Stimulated activated CD4-positive, alpha-beta T cell treated with anti-CD3 and anti-CD28 coated beads, Interleukin-15, amount 100 ng/mL, for 24 hours (primary cell): ENCODE results near the gene ATOSB.

ENCODE experiments used
- DNase-seq: peaks from one replicate; pipeline ENCODE4 v3.0.0-alpha.2; 2020

The ATOSB gene

DNA sequence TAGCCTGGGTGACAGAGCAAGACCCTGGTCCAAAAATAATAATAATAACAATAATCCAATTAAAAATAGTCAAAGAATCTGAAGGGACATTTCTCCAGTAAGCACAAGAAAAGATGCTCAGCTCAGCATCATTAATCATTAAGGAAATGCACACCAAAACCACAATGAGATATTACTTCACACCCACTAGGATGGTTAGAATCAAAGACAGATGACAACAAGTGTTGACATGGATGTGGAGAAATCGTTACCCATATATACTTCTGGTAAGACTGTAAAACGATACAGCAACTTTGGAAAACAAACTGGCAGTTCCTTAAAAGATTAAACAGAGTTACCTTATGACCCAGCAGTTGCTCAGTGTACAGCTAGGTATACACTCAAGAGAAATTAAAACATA, 30.6 kb downstream of the ATOSB start:
- DNase-seq, result no peak

DNA sequence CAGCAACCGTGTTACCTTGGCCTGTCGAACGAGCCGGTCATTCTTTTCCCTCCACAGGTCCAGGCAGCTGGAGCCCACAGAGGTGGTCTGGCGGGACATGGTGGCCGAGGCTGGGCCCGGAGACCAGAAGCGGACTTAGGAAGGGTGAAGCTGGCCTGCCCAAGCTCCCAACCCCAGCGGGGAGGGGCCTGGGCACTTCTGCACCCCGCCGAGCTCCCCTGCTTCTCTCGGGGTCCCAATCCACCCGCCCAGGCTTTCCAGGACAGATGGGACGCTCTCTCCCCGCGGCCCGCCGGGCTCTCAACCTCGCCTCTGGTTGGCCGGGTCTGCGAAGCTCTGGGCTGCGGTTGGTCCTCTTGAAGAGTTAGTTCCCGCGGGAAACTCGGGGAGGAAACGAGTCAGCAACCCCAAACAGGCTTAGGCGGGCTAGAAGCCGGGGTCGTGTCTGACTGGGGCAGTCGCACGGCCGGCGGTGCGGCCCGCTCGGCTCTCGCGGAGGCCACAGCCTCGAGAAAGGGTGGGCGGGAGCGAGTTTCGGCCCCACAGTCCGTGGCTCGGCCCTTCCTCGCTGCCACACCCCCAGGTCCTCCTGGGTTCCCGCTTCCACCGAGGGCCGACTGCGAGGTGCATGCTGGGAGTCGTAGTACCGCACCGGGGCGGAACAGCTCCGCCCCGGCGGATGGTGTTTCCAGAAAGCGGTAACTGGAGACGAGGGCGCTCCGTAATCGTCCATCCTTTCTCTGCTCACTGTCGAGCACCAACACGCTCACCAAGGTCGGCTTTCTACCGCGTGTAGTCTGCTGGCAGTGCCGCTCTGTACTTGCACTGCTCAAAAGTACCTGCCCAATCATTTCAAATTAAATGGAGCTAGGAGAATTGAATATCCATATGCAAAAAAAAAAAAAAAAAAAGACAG, 36.0 kb downstream of the ATOSB start, which contains the start of gene FANCG:
FANCG (minus strand) TSS at position 517 of the 916 bp plus-strand sequence; CDS start at position 99, 418 bp downstream.
- peak; percentile 92 for DNase-seq

DNA sequence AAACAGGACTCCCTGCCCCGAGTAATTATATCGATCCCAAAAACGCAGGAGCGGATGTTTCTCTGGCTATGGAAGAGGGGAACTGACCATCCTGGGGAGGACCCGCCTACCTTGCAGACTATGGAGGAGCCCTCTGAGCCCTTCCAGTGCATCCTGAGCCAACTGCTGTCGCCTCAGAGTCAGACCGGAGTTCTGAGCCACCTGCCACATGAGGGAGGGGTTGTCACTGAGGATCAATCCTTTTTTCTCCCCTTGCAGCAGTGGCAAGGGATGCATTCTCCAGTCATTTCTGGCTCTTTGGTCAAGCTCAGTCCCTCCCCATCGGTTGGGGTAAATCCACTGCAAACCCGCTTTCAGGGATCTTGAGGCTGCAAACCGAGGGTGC, 36.6 kb downstream of the ATOSB start:
- peak; percentile 28 for DNase-seq

DNA sequence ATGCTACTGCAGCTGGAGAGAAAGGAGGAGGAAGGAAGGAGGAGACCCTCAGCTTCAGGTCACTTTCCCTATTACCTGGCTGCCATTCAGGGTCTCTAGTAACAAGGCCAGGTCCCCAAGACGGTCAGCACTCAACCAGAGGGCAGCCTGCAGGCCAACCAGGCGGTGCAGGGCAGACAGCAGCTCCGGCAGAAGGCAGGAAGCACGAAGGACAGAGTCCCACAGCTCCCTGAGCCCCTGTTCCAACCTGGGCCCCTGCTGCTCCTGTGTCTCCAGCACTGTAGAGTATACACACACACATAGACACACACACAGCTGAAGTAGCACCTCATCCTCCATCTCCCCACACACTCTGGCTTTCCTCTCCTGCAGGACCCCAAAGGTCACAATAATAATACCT, 37.6 kb downstream of the ATOSB start:
- DNase-seq, result no peak

DNA sequence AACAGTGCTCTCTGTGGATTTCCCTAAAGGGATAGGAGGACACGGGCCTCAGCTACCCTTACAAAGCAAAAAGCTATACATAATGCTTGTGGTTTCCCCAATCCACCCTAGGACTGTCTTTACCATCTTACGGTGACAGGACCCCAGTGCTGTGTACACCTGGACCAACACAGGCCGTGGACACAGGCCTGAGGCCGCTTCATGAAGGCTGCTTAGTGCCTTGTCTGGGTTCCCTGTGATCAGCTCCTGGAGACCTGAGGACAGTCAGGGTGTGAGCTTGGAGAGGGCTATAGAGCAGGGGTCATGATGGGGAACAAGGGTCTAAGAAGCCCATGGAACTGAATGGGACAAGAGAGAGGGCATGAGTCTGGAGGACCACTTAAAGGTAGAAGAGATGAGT, 38.8 kb downstream of the ATOSB start:
- DNase-seq, result no peak

DNA sequence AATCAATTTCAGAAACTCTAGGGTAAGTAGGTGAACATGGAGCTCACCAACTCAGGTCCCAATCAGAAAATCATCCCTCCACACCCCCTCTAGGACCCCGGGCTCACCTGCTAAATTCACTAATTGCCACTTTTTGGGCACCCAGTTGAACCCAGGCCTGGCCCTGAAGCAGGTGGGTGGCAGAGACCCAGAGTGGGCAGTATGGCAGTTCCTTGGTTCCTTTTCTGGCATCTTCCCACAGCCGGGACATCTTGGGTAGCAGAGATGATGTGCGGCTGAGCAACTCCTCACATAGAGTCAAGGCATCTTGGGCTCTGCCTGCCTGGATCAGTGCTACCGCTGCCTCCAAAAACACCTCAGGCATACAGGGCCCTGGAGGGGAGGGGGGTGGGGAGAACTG, 40.3 kb downstream of the ATOSB start:
- no peak for DNase-seq

DNA sequence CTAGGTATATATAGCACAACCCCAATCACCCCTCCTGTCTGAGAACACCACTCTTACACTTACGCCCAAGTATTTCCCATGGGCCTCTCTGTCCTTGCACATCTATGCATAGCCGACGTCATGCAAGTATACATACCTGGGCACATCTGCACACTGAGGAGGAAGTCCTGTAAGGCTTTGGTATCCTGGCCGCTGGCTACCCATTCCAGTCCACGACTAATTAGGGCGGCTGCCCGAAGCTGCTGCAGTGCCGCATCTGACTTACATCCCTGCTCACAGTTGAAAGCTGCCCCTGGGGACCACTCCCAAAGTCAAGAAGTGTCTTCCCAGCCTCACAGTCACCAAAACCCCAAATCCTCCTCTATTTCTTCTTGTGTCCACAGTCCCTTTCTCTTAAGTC, 40.9 kb downstream of the ATOSB start:
- DNase-seq, result no peak

DNA sequence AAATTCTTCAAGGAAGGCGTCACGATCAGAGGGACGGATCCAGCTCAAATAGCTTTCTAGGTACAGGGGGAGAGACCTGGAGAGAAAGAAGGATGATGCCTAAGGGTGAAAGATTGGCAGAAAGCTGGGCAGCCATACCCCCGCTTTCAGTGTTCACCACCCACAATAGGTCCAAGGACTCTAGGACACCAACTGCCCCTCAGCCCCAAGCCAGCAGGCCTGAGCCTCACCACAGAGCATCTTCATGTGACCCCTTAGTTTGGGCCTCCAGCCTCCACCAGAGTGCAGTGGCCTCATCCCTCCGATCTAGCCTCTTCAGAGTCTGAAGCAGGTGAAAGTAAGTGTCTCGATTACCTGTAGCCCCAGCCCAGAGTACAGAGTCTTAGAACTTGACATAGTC, 41.5 kb downstream of the ATOSB start:
- DNase-seq, result no peak

DNA sequence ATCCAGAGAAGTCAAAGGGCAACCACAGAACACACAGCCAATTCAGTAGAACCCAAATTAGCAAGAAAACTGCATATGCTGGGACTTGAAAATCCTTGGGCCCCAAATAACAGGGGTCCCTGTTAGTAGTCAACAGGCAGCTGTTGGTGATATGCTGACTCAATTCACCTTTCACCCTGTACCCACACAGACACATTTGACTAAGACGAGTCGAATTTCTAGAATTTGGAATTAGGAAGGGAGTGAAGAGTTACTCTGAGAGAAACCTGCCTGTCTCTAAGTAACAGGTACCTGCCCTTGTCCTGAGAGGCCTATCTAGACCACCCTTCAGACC, 42.4 kb downstream of the ATOSB start:
- no peak for DNase-seq

DNA sequence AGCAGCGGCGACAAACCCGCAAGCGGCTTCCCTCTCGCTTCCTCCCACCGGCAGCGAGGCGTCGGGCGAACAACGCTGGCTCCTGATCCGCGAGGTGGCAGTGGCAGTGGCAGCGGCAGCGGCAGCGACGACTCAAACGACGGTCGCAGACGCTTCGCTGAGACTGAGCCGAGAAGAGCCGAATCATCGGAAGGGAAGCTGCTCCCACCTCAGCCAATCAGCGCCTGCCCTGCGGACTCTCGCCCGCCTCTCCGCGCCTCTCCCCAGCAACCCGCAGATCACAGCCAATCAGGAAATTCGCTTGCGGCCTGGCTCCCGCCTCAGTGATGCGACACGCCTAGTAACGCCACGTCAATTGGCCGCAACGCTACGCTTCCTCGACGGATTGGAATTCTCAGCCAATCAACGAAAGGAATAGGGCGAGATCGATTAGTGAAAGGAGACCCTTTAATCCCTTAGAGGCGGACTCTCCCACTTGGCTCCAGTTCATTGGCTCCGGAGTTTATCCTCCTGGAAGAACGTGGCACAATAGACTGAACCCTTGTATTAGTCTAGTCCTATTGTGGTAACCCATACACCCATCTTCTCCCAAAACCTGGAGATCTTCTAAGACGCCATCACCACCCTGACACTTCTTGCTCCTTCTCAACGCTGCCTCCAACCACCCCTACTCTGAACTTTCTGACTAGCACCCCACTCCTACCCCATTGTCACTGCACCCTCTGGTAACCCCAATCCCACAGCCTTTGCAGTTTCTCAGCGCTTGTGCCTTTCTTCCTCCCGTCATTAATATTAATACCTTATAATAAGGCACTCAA, 43.0 kb downstream of the ATOSB start, which contains the start of gene VCP:
VCP (minus strand) TSS at position 165 of the 818 bp plus-strand sequence. CDS start 272 bp downstream, outside the sequence.
- peak; percentile 97 for DNase-seq

DNA sequence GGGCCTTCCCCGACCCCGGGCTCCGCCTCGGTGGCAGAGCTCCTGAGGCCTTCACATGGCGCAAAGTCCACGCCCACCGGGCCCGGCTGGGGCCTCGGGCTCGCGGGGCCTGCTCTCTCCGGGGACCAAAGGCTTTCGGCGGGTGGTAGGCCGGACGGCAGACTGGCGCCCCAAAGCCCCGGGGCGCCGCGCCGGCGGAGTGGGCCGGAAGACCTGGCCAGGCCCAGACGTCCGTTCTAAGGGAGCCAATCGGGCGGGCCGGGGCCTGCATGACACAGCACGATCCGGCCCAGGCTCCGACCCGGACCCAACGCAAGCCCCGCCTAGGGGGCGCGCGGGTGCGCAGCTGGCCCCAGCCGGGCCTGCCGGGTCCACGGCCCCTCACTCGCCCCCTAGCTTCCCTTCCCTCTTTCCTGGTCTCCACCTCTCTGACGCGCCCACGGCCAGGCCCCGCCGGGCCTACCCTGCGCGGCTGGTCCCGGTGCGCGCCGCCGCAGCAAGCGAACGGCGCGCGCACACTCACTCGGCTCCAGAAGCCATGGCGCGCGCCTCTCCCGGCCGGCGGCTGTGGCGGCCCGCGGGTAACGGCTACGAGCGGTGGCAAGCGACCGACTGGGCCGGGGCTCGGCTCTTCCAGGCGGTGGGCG, 43.7 kb downstream of the ATOSB start:
- DNase-seq, result peak; percentile 84

DNA sequence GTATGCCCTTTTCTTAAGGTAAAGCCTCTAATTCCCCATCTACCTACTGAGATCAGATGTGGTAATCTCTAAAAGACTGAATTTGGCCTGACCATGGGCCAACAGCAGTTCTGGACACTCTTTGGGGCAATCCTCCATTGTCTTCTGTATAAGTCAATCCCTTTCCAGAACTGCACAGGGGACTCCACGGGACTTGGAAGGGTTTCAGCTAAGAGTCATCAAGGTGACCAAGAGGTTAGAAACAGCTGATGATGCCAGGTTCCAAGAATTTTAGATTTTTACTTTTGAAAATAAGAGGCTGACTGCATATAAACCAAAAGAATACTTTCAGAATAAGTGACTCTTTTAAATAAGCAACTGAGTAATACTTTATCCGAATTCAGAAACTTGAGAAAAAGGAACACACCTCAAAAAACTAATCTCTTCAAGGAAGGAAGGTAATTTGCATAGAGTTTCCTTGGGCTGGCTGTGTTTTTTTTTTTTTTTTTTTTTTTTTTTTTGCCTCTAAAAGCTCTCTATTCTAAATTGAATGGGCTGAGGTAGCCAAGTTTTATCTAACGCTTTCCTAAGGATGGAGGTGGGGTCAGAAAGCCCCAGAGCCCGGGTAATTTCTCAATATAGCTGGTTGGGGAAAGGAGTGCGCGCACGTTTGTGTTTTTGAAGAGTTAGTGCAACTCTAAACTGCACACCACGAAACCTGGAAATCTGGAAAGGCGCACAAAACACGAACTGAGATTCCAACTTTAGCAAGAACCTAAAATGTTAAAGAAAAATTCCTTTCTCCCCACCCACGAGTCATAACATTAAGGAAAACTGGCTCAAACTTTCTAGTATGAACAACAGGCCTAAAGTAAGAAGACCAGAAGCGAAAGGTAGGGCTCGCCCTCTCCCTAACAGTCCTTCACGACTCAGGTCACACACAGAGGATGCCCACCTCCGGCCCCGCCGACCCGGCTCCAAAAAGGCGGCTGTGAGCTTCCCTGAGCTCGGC, 44.5 kb downstream of the ATOSB start:
- no peak for DNase-seq

DNA sequence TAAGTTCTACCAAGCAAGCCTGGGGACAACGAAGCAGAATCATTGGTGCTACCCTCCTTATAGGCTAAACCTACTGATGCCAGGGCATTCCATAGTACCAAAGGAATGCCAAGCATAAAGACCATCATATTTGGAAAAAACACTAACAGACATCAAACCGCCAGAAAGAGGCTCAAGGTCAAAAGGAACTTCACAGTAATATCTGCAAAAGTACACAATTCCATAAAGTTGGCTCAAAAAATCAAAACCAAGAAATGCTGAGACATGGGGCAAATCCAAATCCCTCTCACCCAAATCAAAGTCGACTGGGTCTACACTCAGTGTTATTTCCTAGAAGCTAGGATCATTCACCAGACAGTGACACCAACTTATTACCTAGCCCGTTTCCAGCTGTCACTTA, 46.6 kb downstream of the ATOSB start:
- no peak for DNase-seq

DNA sequence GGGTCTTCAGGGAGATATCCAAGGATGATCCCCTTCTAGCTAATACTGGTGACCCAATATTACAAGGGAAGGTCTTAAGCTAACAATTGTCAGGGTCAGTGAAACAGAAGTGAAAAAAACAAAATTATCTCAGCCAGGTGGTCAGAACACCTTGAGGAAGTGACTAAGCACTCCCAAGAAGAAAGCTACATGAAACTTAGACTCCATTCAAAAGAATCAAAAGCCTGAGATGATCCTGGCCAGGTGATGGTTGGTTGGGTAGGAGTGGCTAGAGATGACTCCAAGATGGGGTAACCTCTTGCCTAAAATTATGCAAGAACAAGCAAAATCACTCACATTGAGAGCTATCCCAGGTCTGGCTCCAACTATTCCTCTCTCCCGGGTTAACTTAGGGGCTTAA, 48.6 kb downstream of the ATOSB start:
- no peak for DNase-seq

DNA sequence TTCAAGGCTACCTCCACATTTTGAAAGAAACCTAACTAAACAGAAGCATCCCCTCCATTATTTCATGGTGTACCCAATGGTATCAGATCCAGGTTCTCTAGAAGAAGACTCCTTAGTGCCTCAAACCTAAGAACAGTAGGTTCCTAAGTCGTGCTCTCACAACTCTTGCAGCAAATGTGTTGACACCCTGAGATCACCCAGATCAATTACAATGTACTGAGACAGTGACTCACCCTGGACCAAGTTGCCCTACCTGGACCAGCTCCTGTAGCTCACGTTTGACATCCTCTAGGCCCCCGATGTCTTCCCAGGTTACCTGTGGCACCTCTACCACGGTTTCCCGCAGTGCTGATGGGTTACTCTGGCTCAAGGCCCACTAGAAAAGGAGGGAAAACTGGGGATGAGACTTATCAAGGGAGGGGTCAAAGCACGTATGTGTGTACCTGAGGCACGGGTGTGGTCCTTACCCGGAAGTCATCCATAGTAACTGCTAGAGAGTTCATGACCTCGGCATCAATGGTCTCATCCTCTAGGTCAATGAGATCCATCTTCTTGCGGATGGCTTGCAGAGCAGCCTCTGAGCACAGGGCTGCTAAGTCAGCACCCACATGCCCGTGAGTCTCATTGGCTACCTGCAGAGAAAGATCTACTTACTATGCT, 55.0 kb downstream of the ATOSB start:
- no peak for DNase-seq

DNA sequence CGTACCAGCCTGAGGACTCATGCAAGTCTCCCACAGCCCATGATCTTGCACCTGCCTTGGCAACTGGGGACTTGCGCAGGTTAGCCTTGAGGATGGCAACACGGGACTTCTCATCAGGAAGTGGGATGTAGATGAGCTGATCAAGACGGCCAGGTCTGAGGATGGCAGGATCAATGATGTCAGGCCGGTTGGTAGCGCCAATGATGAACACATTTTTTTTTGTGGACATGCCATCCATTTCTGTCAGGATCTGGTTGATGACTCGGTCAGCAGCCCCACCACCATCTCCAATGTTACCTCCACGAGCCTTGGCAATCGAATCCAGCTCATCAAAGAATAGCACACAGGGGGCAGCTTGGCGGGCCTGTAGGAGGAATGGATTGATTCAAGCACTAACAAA, 56.2 kb downstream of the ATOSB start:
- no peak for DNase-seq

DNA sequence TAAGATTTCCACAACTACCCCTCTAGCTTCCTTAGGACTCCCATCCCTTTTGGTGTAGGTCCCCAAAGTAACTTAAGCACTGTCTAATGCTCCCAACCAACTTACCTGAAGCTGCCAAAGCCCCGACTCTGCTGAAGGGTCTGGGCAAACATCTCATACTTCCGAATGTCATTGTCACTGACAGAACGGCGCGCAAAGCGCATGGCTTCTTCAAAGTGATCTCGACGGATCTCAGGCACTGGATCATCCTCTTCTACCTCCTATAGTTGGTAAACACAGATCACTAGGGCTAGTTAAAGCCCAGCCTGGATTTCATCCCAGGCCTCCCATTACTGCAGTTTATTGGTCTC, 58.4 kb downstream of the ATOSB start:
- DNase-seq, result no peak

DNA sequence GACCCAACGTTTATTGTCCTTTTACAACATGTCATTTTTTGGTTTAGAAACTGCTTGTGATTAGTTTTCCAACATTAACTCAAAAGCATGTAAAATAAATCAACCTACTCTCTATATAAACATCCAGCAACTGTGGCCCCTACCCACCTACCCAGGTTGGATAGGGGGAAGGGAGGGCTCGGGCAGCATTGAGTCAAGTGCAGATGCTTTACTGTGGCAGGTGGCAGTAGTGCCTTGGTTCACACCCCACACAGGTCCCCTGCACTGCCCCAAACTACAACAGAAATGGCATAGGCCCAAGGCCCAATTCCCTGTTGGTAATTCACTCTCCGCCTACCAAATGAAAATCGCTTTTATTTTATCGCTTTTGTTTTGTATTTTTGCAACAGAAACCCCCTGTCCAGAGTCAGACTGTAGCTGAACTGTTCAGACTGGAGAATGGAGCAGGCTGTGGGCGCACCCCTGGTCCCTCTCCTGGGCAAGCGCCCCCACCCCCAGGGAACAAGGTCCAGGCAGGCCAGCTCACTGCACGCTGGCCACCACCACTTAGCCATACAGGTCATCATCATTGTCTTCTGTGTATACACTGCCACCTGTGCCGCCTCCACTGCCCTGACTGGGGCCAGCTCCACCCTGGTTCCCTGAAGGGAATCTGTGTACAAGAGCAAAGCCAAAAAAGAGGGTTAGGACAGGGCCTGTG, 58.9 kb downstream of the ATOSB start:
- DNase-seq, result no peak

DNA sequence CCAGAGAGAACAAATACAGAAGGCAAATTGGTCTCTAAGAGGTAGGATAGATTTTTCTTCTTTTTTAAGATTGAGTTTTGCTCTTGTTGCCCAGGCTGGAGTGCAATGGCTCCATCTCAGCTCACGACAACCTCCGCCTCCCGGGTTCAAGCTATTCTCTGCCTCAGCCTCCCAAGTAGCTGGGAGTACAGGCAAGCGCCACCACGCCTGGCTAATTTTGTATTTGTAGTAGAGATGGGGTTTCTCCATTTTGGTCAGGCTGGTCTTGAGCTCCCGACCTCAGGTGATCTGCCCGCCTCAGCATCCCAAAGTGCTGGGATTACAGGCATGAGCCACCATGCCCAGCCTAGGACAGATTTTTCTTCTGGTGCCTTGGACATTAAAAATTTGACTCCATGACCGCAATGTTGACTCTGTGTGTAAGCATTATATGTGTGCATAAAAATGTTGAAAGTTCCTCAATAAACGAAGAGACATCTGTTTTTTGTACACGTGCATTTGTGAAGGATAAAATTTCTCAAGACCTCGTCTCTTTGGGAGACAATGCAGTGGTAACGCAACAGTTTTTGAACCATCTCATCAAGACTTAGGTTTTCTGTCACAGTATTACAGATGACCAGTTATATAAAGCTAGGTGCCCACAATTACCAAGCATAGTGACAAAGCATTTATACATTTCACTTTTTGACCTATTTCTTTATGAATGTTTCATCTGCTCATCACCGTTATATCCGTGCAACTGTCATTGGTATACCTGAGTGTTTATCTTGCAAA, 60.6 kb downstream of the ATOSB start:
- no peak for DNase-seq

DNA sequence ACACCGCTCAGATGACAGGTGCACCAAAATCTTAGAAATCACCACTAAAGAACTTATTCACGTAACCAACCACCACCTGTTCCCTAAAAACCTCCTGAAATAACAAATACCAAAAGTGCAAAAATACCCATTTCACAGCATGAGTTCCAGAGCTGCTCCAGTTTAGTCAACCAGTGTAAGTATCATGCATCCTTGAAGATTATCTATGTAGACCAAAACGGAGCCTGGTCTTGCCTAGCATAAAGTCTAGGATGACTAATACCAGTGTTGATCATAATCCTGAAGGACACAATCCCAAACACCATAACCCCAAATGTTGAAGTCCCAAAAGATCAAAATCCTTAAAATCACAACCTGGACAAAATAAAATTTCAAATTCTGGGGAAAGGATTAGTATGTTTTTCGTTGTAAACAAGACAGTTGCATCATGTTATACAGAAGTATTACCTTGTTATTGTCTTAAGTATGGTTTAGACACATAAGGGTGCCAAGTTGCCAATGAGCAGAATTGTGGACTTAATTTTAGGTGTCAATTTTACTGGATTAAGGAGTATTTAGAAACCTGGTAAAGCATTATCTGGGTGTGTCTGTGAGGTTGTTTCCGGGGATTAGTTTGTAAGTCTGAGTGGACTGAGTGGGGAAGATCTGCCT, 61.4 kb downstream of the ATOSB start:
- no peak for DNase-seq
